HL-60 (cell line): ENCODE measurements around the gene EPSTI1.

Source experiments
- DNase-seq, 2 experiments: peaks; one replicate each; pipeline ENCODE4 v3.0.0-alpha.2; 2010 to 2020; ENCODE audit warnings: low read depth in 1 of 2, low spot score in 1 of 2
- H3K27ac ChIP-seq: fragments of 250-450 bp; sonication (Bioruptor Pico); replicated peaks from 2 replicates; pipeline ENCODE4 v1.5.1; 2020; ENCODE audit warnings: mild to moderate bottlenecking, moderate library complexity
- H3K27me3 ChIP-seq: fragments of 250-450 bp; sonication (Bioruptor Pico); 2 replicates; pipeline ENCODE4 v1.5.1; 2021; ENCODE audit warnings: mild to moderate bottlenecking, moderate library complexity; ENCODE audit not compliant: insufficient read depth, poor library complexity, severe bottlenecking
- H3K4me3 ChIP-seq: replicated peaks from 2 replicates; pipeline ENCODE4 v1.5.1; 2011; ENCODE audit warnings: mild to moderate bottlenecking, control low read depth, low read length; ENCODE audit not compliant: insufficient read depth
- GABPA ChIP-seq: IDR thresholded peaks from 2 replicates; pipeline ENCODE4 v1.6.1; 2012; ENCODE audit warnings: low read depth
- POLR2AphosphoS5 ChIP-seq: IDR thresholded peaks from 2 replicates; pipeline ENCODE4 v1.6.1; 2012; ENCODE audit warnings: low read depth
- SPI1 ChIP-seq: IDR thresholded peaks from 2 replicates; pipeline ENCODE4 v1.6.1; 2012; ENCODE audit warnings: low read depth, mild to moderate bottlenecking, borderline replicate concordance
- TF ChIP-seq, protein P1 (sequence below): IDR thresholded peaks from 2 replicates; pipeline ENCODE4 v1.6.1; 2012; ENCODE audit warnings: low read depth; ENCODE audit not compliant: insufficient replicate concordance
- TF ChIP-seq, protein P2 (sequence below): IDR thresholded peaks from one replicate; pipeline ENCODE4 v1.5.1; 2011; ENCODE audit warnings: low read length, control low read depth, inconsistent platforms; ENCODE audit not compliant: insufficient read depth

Gene EPSTI1

DNA sequence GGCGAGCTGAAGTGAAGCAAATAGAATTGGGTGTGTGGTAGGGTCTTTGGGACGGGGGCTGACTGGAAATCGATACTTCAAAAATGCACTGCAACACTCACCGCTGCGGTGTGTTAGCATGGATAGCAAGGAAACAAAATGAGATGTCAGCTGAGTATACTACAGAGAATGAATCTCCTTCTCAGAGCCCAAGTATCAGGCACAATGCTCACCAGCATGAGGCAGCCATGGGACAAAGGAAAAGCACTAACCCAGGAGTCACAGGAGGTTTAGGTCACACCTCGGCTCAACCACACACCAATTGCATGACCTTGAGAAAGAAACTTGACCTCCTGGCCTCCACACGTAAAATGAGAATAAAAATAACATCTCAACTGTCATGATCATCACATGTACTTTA lies 136.6 kb downstream of the EPSTI1 start:
- no peak overlapping the region for H3K27ac ChIP-seq
- DNase-seq: no peak
- TF ChIP-seq, protein P1, sequence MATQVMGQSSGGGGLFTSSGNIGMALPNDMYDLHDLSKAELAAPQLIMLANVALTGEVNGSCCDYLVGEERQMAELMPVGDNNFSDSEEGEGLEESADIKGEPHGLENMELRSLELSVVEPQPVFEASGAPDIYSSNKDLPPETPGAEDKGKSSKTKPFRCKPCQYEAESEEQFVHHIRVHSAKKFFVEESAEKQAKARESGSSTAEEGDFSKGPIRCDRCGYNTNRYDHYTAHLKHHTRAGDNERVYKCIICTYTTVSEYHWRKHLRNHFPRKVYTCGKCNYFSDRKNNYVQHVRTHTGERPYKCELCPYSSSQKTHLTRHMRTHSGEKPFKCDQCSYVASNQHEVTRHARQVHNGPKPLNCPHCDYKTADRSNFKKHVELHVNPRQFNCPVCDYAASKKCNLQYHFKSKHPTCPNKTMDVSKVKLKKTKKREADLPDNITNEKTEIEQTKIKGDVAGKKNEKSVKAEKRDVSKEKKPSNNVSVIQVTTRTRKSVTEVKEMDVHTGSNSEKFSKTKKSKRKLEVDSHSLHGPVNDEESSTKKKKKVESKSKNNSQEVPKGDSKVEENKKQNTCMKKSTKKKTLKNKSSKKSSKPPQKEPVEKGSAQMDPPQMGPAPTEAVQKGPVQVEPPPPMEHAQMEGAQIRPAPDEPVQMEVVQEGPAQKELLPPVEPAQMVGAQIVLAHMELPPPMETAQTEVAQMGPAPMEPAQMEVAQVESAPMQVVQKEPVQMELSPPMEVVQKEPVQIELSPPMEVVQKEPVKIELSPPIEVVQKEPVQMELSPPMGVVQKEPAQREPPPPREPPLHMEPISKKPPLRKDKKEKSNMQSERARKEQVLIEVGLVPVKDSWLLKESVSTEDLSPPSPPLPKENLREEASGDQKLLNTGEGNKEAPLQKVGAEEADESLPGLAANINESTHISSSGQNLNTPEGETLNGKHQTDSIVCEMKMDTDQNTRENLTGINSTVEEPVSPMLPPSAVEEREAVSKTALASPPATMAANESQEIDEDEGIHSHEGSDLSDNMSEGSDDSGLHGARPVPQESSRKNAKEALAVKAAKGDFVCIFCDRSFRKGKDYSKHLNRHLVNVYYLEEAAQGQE: no peak
- TF ChIP-seq POLR2AphosphoS5 (no peak), GABPA (no peak), SPI1 (no peak)
- TF ChIP-seq, protein P2, sequence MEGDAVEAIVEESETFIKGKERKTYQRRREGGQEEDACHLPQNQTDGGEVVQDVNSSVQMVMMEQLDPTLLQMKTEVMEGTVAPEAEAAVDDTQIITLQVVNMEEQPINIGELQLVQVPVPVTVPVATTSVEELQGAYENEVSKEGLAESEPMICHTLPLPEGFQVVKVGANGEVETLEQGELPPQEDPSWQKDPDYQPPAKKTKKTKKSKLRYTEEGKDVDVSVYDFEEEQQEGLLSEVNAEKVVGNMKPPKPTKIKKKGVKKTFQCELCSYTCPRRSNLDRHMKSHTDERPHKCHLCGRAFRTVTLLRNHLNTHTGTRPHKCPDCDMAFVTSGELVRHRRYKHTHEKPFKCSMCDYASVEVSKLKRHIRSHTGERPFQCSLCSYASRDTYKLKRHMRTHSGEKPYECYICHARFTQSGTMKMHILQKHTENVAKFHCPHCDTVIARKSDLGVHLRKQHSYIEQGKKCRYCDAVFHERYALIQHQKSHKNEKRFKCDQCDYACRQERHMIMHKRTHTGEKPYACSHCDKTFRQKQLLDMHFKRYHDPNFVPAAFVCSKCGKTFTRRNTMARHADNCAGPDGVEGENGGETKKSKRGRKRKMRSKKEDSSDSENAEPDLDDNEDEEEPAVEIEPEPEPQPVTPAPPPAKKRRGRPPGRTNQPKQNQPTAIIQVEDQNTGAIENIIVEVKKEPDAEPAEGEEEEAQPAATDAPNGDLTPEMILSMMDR: no peak

DNA sequence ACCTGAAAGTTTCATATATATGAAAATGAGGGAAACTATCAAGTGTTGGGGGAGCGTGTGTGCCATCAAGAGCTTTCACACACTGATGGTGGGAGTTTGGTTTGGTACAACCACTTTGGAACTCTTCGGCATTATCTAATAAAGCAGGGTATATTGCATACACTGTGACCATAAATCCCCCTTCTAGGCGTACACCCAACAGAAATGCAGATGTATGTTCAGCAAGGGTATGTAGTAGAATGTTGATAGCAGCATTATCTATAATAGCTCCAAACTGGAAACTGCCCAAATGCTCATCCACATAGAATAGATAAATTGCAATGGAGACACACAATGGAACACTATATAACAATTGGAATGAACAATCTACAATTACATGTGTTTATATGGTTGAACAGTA lies 139.9 kb downstream of the EPSTI1 start:
- H3K27ac ChIP-seq: no peak overlapping the region
- no peak overlapping the region for H3K4me3 ChIP-seq
- TF ChIP-seq SPI1: no peak
- TF ChIP-seq POLR2AphosphoS5: no peak
- TF ChIP-seq GABPA: no peak
- TF ChIP-seq, protein P1: no peak
- TF ChIP-seq, protein P2: no peak
- no peaks in the 10 kb centered on the region for H3K27me3 ChIP-seq
- DNase-seq: no peak

More for the DNA sequence above, 136.6 kb downstream of the EPSTI1 start:
- Histone ChIP-seq H3K4me3 (no peak overlapping the region), H3K27me3 (no peaks in the 10 kb centered on the region)

DNA sequence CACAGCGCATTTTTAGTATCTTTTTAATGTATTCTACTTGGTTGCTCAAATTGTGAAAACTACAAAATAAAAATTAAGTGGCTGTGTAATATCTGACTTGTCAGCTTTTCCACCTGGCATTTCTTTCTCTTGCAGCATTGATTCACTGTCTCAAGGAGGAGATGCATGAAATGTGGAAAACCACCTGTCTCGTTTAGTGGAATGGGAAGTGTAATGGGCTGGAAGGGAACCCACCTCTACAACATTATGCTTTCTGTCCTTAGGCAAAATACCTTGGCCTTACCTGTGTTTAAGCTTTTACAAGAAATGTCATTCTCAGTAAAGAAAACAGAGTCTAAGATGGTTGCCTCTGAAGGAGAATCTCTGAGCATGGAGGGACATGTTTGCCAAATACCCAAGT lies 142.8 kb downstream of the EPSTI1 start:
- DNase-seq: no peak
- Histone ChIP-seq H3K4me3 (no peak overlapping the region), H3K27ac (no peak overlapping the region), H3K27me3 (no peaks in the 10 kb centered on the region)
- TF ChIP-seq GABPA: no peak
- TF ChIP-seq SPI1: no peak
- TF ChIP-seq, protein P1: no peak
- TF ChIP-seq, protein P2: no peak
- TF ChIP-seq POLR2AphosphoS5: no peak
